ENCODE data around the gene OLFML1. TPM values are rescaled to one million over a fixed set of nuclear protein-coding genes. Genes with fewer than 3 reads are reported as not detected.

Gene OLFML1
- total RNA-seq, 4 donors from 2014 or later = 3.4 to 10.2 (median 7.6) TPM

DNA sequence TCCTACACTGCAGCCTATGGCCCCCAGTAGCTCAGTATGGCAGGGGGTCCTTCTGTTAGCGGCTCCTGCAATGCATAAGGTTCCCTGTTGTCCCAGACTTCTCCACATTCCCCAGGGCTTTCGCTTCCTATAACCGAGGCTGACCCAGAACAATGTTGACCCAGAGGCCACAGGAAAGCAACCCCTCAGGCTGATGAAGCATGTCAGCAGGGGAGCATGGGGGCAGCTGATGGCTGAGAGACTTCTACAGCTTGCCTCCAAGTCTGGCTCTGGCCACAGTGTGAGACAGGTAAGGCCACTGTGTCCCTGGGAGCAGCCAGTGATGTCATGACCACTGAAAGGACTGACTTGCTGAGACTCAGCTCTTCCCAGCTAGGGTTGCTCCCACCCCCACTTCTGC, 15.9 kb downstream of the OLFML1 start:
- peak; percentile 31 for ATAC-seq

DNA sequence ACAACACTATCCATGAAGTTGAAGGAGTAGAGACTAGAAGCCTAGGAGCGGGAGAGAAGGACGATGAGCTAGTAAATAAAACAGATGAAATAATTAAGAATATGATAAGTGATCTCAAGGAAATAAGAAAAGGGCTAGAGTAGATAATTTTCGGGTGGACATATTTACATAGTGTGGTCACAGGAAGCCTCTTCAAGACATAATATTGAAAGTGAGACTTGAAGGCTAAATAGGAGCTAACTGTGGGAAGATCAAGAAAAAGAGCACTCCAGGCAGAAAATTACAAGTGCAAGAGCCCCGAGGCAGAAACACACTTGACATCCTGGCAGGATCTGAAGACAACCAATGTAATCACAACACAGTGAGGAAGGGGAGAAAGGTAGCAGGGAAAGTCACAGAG, 16.6 kb downstream of the OLFML1 start:
- Histone ChIP-seq H3K36me3 (peaks cover 0 to 3% of the 10 kb centered on the region in 2 donors), H3K27ac (no peak overlapping the region), H3K4me1 (no peaks in the 10 kb centered on the region), H3K9me3 (no peaks in the 10 kb centered on the region), H3K27me3 (no peaks in the 10 kb centered on the region), H3K4me3 (no peak overlapping the region)
- 77% methylated on average over 4 of the region's 4 CpGs; no CpG with 5 or more reads in 1 of the 2 donors for WGBS, 2 donors (ENCODE audit: low coverage in 1 of 2)
- TF ChIP-seq POLR2A (IDR thresholded peaks at IDR 0.05) (no peak), POLR2AphosphoS5 (IDR thresholded peaks at IDR 0.05) (no peak), EP300 (IDR thresholded peaks at IDR 0.05) (no peak)
- TF ChIP-seq, protein P1, sequence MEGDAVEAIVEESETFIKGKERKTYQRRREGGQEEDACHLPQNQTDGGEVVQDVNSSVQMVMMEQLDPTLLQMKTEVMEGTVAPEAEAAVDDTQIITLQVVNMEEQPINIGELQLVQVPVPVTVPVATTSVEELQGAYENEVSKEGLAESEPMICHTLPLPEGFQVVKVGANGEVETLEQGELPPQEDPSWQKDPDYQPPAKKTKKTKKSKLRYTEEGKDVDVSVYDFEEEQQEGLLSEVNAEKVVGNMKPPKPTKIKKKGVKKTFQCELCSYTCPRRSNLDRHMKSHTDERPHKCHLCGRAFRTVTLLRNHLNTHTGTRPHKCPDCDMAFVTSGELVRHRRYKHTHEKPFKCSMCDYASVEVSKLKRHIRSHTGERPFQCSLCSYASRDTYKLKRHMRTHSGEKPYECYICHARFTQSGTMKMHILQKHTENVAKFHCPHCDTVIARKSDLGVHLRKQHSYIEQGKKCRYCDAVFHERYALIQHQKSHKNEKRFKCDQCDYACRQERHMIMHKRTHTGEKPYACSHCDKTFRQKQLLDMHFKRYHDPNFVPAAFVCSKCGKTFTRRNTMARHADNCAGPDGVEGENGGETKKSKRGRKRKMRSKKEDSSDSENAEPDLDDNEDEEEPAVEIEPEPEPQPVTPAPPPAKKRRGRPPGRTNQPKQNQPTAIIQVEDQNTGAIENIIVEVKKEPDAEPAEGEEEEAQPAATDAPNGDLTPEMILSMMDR (IDR thresholded peaks at IDR 0.05) = no peak
- no peak for ATAC-seq

More for the DNA sequence above, 15.9 kb downstream of the OLFML1 start:
- H3K27me3 ChIP-seq = no peaks in the 10 kb centered on the region
- H3K4me3 ChIP-seq = no peak overlapping the region
- TF ChIP-seq POLR2A (IDR thresholded peaks at IDR 0.05) (no peak), POLR2AphosphoS5 (IDR thresholded peaks at IDR 0.05) (no peak), EP300 (IDR thresholded peaks at IDR 0.05) (no peak)
- TF ChIP-seq, protein P1 (IDR thresholded peaks at IDR 0.05) = no peak
- no peaks in the 10 kb centered on the region for H3K9me3 ChIP-seq
- no peaks in the 10 kb centered on the region for H3K4me1 ChIP-seq
- 81% methylated on average over 3 of the region's 3 CpGs; no CpG with 5 or more reads in 1 of the 2 donors for WGBS, 2 donors (ENCODE audit: low coverage in 1 of 2)
- peaks cover 0 to 3% of the 10 kb centered on the region in 2 donors for H3K36me3 ChIP-seq
- no peak overlapping the region for H3K27ac ChIP-seq

DNA sequence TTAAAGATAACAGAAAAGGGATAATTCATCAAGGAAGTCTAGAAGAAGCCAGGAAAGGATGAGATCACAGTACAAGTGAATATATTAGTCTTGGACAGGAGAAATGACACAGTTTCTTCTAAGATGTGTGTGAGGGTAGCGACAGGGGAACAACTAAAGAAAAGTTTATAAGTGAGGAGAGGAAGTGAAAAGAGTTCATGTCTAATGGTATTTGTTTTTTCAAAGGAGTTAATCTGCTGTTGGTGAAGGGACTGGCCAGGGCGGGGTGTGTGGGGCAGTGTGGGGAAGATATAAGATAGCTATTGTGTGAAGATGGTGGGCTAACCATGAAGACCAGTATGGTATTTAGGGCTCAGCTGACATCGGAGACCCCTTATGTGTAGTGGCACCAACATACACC, 20.9 kb downstream of the OLFML1 start:
- Histone ChIP-seq H3K4me1 (peaks cover 0 to 5% (median 0%) of the 10 kb centered on the region in 3 donors), H3K9me3 (no peaks in the 10 kb centered on the region), H3K27me3 (no peaks in the 10 kb centered on the region), H3K27ac (no peak overlapping the region), H3K4me3 (no peak overlapping the region), H3K36me3 (peaks cover 0 to 3% of the 10 kb centered on the region in 2 donors)
- TF ChIP-seq POLR2AphosphoS5 (IDR thresholded peaks at IDR 0.05) = no peak
- TF ChIP-seq POLR2A (IDR thresholded peaks at IDR 0.05) = no peak
- no peak for TF ChIP-seq EP300 (IDR thresholded peaks at IDR 0.05)
- TF ChIP-seq, protein P1 (IDR thresholded peaks at IDR 0.05) = no peak
- ATAC-seq = no peak
- 84 to 100% methylated on average over 3 of the region's 3 CpGs for WGBS, 2 donors (ENCODE audit: low coverage in 1 of 2)

DNA sequence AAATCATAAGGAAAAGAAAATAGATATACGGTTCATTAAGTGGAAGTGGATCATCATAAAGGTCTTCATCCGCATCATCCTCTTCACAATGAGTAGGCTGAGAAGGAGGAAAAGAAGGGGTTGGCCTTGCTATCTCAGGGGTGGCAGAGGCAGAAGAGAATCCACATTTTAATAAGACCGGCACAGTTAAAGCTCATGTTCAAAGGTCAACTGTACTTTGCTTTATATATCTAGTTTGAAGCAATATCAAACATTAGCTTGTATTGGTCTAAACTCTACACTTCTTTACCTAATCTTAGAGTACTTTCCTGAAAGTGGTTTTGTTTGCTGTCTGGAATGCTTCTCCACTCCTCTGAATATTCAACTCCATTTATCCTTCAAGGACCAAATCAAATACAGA, 22.8 kb downstream of the OLFML1 start:
- Histone ChIP-seq H3K27me3 (no peaks in the 10 kb centered on the region), H3K36me3 (peaks cover 0 to 3% of the 10 kb centered on the region in 2 donors), H3K4me1 (peaks cover 0 to 24% (median 4%) of the 10 kb centered on the region in 3 donors), H3K9me3 (no peaks in the 10 kb centered on the region), H3K27ac (no peak overlapping the region), H3K4me3 (no peak overlapping the region)
- no peak for TF ChIP-seq POLR2AphosphoS5 (IDR thresholded peaks at IDR 0.05)
- TF ChIP-seq POLR2A (IDR thresholded peaks at IDR 0.05) = no peak
- TF ChIP-seq, protein P1 (IDR thresholded peaks at IDR 0.05) = no peak
- TF ChIP-seq EP300 (IDR thresholded peaks at IDR 0.05) = no peak
- 88 to 90% methylated on average over 3 of the region's 3 CpGs for WGBS, 2 donors (ENCODE audit: low coverage in 1 of 2)
- no peak for ATAC-seq

DNA sequence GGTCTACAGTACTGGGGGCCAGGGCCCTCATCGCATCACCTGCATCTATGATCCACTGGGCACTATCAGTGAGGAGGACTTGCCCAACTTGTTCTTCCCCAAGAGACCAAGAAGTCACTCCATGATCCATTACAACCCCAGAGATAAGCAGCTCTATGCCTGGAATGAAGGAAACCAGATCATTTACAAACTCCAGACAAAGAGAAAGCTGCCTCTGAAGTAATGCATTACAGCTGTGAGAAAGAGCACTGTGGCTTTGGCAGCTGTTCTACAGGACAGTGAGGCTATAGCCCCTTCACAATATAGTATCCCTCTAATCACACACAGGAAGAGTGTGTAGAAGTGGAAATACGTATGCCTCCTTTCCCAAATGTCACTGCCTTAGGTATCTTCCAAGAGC, 24.7 kb downstream of the OLFML1 start:
- H3K27me3 ChIP-seq = no peaks in the 10 kb centered on the region
- no peaks in the 10 kb centered on the region for H3K9me3 ChIP-seq
- 83 to 90% methylated on average over 1 of the region's 2 CpGs for WGBS, 2 donors (ENCODE audit: low coverage in 1 of 2)
- no peak overlapping the region for H3K27ac ChIP-seq
- H3K36me3 ChIP-seq = no peaks in the 10 kb centered on the region
- no peak overlapping the region for H3K4me3 ChIP-seq
- peaks cover 0 to 36% (median 4%) of the 10 kb centered on the region in 3 donors for H3K4me1 ChIP-seq
- ATAC-seq = no peak
- TF ChIP-seq POLR2A (IDR thresholded peaks at IDR 0.05) (no peak), POLR2AphosphoS5 (IDR thresholded peaks at IDR 0.05) (no peak), EP300 (IDR thresholded peaks at IDR 0.05) (no peak)
- TF ChIP-seq, protein P1 (IDR thresholded peaks at IDR 0.05) = no peak
